Skeletal muscle satellite cell (primary cell): ENCODE measurements around the gene OR2T29. TPM values are rescaled to one million over a fixed set of nuclear protein-coding genes. Genes with fewer than 3 reads are reported as not detected.
"Not testable (repeated sequence)": the region's sequence is repeated elsewhere in the genome, so short reads cannot be mapped to it uniquely, and the experiment has no call there.

Source experiments
- H3K27me3 ChIP-seq: 2 replicates; pipeline ENCODE4 v1.7.0; 2013; ENCODE audit warnings: low read length; ENCODE audit not compliant: control insufficient read depth, insufficient read depth
- H3K36me3 ChIP-seq: 2 replicates; pipeline ENCODE4 v1.7.0; 2013; ENCODE audit warnings: mild to moderate bottlenecking, control low read depth, low read length; ENCODE audit not compliant: insufficient read depth
- H3K4me1 ChIP-seq: 2 replicates; pipeline ENCODE4 v1.7.0; 2013; ENCODE audit warnings: low read length; ENCODE audit not compliant: control insufficient read depth, insufficient read depth
- H3K4me2 ChIP-seq: 2 replicates; pipeline ENCODE4 v1.7.0; 2013; ENCODE audit warnings: mild to moderate bottlenecking, low read length
- H3K4me3 ChIP-seq: 2 replicates; pipeline ENCODE4 v1.7.0; 2013; ENCODE audit warnings: low read length
- H3K9ac ChIP-seq: 2 replicates; pipeline ENCODE4 v1.7.0; 2013; ENCODE audit warnings: mild to moderate bottlenecking, low read depth, low read length, moderate library complexity
- H3K9me3 ChIP-seq: replicated peaks from 2 replicates; pipeline ENCODE4 v1.7.0; 2013; ENCODE audit warnings: mild to moderate bottlenecking, control low read depth, low read length
- total RNA-seq: library from RNA; depleted of rRNA; stranded (reverse); fragments of >200 nt; gene quantifications from 2 replicates; pipeline ENCODE4 v1.2.3, GENCODE V29; 2012; rRNA removed

OR2T29 gene
- not detected in 2 replicates for total RNA-seq

- H3K4me3 ChIP-seq, H3K36me3 ChIP-seq: not testable (repeated sequence)
Observed at GRCh38 chr1:248562672-248563071, at the start of gene OR2T29. TSS of gene OR2T29 (minus strand) at chr1:248562772. CDS start at chr1:248559491, 3,281 bp downstream.

GRCh38 chr1:248611883-248612414, 49.4 kb upstream of the OR2T29 start:
- H3K4me1 ChIP-seq, result no peaks in the 10 kb centered on the region
- no peaks in the 10 kb centered on the region for H3K27me3 ChIP-seq
- no peak overlapping the region for H3K9ac ChIP-seq
- H3K9me3 ChIP-seq, result no peaks in the 10 kb centered on the region
- no peak overlapping the region for H3K4me3 ChIP-seq
- no peaks in the 10 kb centered on the region for H3K36me3 ChIP-seq
- no peak overlapping the region for H3K4me2 ChIP-seq

More at GRCh38 chr1:248562672-248563071, at the start of gene OR2T29:
- not testable (repeated sequence) for H3K4me1 ChIP-seq, H3K9ac ChIP-seq, H3K4me2 ChIP-seq, H3K27me3 ChIP-seq, H3K9me3 ChIP-seq

- Histone ChIP-seq H3K4me1 (no peaks in the 10 kb centered on the region), H3K9me3 (no peaks in the 10 kb centered on the region), H3K36me3 (no peaks in the 10 kb centered on the region), H3K4me2 (no peak overlapping the region), H3K27me3 (no peaks in the 10 kb centered on the region), H3K9ac (no peak overlapping the region), H3K4me3 (no peak overlapping the region)
Observed at GRCh38 chr1:248610301-248610700, 47.7 kb upstream of the OR2T29 start.

GRCh38 chr1:248599396-248599795, 36.8 kb upstream of the OR2T29 start:
- Histone ChIP-seq H3K27me3 (no peaks in the 10 kb centered on the region), H3K9ac (no peak overlapping the region), H3K36me3 (no peaks in the 10 kb centered on the region), H3K4me2 (no peak overlapping the region), H3K9me3 (no peaks in the 10 kb centered on the region), H3K4me3 (no peak overlapping the region), H3K4me1 (no peaks in the 10 kb centered on the region)

- Histone ChIP-seq H3K4me3 (no peak within 1 kb of the TSS), H3K27me3 (no peaks in the 10 kb centered on the region), H3K36me3 (no peaks in the 10 kb centered on the region), H3K4me1 (no peaks in the 10 kb centered on the region), H3K4me2 (no peak within 1 kb of the TSS), H3K9ac (no peak within 1 kb of the TSS), H3K9me3 (no peaks in the 10 kb centered on the region)
Observed at GRCh38 chr1:248597589-248597988, 35.0 kb upstream of the OR2T29 start, which contains the start of gene OR2T10. TSS of gene OR2T10 (minus strand) at chr1:248597700. CDS start at chr1:248593768, 3,932 bp downstream.

- Histone ChIP-seq H3K9me3 (no peaks in the 10 kb centered on the region), H3K4me1 (no peaks in the 10 kb centered on the region), H3K27me3 (no peaks in the 10 kb centered on the region), H3K9ac (no peak overlapping the region), H3K4me2 (no peak overlapping the region), H3K36me3 (no peaks in the 10 kb centered on the region), H3K4me3 (no peak overlapping the region)
Observed at GRCh38 chr1:248596615-248597014, 34.0 kb upstream of the OR2T29 start.

GRCh38 chr1:248593226-248593625, 30.7 kb upstream of the OR2T29 start:
- no peaks in the 10 kb centered on the region for H3K9me3 ChIP-seq
- H3K9ac ChIP-seq, result no peak overlapping the region
- H3K4me3 ChIP-seq, result no peak overlapping the region
- H3K36me3 ChIP-seq, result no peaks in the 10 kb centered on the region
- no peaks in the 10 kb centered on the region for H3K27me3 ChIP-seq
- H3K4me1 ChIP-seq, result no peaks in the 10 kb centered on the region
- no peak overlapping the region for H3K4me2 ChIP-seq

GRCh38 chr1:248592655-248593054, 30.1 kb upstream of the OR2T29 start:
- Histone ChIP-seq H3K27me3 (no peaks in the 10 kb centered on the region), H3K4me3 (no peak overlapping the region), H3K9me3 (no peaks in the 10 kb centered on the region), H3K4me1 (no peaks in the 10 kb centered on the region), H3K4me2 (no peak overlapping the region), H3K36me3 (no peaks in the 10 kb centered on the region), H3K9ac (no peak overlapping the region)

GRCh38 chr1:248590055-248590454, 27.5 kb upstream of the OR2T29 start:
- Histone ChIP-seq H3K9me3 (no peaks in the 10 kb centered on the region), H3K36me3 (no peaks in the 10 kb centered on the region), H3K4me1 (no peaks in the 10 kb centered on the region), H3K9ac (no peak overlapping the region), H3K4me3 (no peak overlapping the region), H3K4me2 (no peak overlapping the region), H3K27me3 (no peaks in the 10 kb centered on the region)

GRCh38 chr1:248589334-248589733, 26.8 kb upstream of the OR2T29 start:
- H3K9ac ChIP-seq, result no peak overlapping the region

GRCh38 chr1:248585266-248585665, 22.7 kb upstream of the OR2T29 start:
- Histone ChIP-seq H3K9me3 (no peaks in the 10 kb centered on the region), H3K4me2 (no peak overlapping the region), H3K4me1 (no peaks in the 10 kb centered on the region), H3K27me3 (no peaks in the 10 kb centered on the region), H3K9ac (no peak overlapping the region), H3K36me3 (no peaks in the 10 kb centered on the region), H3K4me3 (no peak overlapping the region)

More at GRCh38 chr1:248589334-248589733, 26.8 kb upstream of the OR2T29 start:
- no peak overlapping the region for H3K4me2 ChIP-seq
- H3K36me3 ChIP-seq, result no peaks in the 10 kb centered on the region
- H3K4me1 ChIP-seq, result no peaks in the 10 kb centered on the region
- H3K9me3 ChIP-seq, result no peaks in the 10 kb centered on the region
- no peak overlapping the region for H3K4me3 ChIP-seq
- H3K27me3 ChIP-seq, result no peaks in the 10 kb centered on the region

- Histone ChIP-seq H3K9me3 (no peaks in the 10 kb centered on the region), H3K4me2 (no peak overlapping the region), H3K27me3 (no peaks in the 10 kb centered on the region), H3K9ac (no peak overlapping the region), H3K4me3 (no peak overlapping the region), H3K36me3 (no peaks in the 10 kb centered on the region), H3K4me1 (no peaks in the 10 kb centered on the region)
Observed at GRCh38 chr1:248576260-248576980, 13.8 kb upstream of the OR2T29 start.
